Measurements from ENCODE around the gene C17orf75.
"Not testable (repeated sequence)": the region's sequence is repeated elsewhere in the genome, so short reads cannot be mapped to it uniquely, and the experiment has no call there.

DNA sequence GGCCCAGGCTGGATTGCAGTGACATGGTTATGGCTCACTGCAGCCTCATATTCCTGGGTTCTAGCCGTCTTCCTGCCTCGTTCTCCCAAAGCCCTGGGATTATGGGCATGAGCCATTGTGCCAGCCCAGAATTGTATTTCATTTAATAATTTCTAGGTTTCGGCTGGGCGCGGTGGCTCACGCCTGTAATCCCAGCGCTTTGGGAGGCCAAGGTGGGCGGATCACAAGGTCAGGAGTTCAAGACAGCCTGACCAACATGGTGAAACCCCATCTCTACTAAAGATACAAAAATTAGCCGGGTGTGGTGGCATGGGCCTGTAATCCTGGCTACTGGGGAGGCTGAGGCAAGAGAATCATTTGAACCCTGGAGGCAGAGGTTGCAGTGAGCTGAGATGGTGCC, 10.8 kb upstream of the C17orf75 start:
- TF ChIP-seq CTCF (conservative IDR thresholded peaks at IDR 0.05; ENCODE audit: low read length); EZH2phosphoT487 (IDR thresholded peaks at IDR 0.05; ENCODE audit: borderline replicate concordance): not testable (repeated sequence)

All from Loucy (cell line).